Mammary epithelial cell (primary cell): ENCODE results near the gene ABCC1.

Experiments used
- CTCF ChIP-seq, 2 donors: IDR thresholded peaks in 1 of 2; conservative IDR thresholded peaks in 1 of 2; 2 replicates each; pipeline ENCODE4 v1.5.1; 2011 to 2012; ENCODE audit warnings: inconsistent platforms in 2 of 2, low read length in 2 of 2, mild to moderate bottlenecking in 2 of 2, control low read depth in 1 of 2, low read depth in 1 of 2; ENCODE audit not compliant: insufficient read depth in 1 of 2; ENCODE audit errors: extremely low read depth in 1 of 2
- EZH2 ChIP-seq: IDR thresholded peaks from 2 replicates; pipeline ENCODE4 v1.6.1; 2012; ENCODE audit warnings: low read length, inconsistent platforms, borderline replicate concordance

GRCh38 chr16:16028311-16028999, 79.0 kb downstream of the ABCC1 start:
- no peak for TF ChIP-seq CTCF (conservative IDR thresholded peaks at IDR 0.05 in 1 of 2, IDR thresholded peaks at IDR 0.05 in 1 of 2; ENCODE audit: extremely low read depth in 1 of 2, insufficient read depth in 1 of 2, low read depth in 1 of 2, low read length in 2 of 2)
- TF ChIP-seq EZH2 = no peak
